HG02852 (cell line): ENCODE measurements around the gene ZNF428.
A peak's percentile ranks its signal among the peaks of the same experiment; 100 is the strongest.
"Not testable (repeated sequence)": the region's sequence is repeated elsewhere in the genome, so short reads cannot be mapped to it uniquely, and the experiment has no call there.

Source experiments
- ATAC-seq: cut with Tn5 transposase; IDR thresholded peaks from one replicate; pipeline ENCODE4 v1.9.1; 2021; ENCODE audit warnings: mild to moderate bottlenecking, moderate library complexity; ENCODE audit not compliant: unreplicated experiment

Gene ZNF428, protein sequence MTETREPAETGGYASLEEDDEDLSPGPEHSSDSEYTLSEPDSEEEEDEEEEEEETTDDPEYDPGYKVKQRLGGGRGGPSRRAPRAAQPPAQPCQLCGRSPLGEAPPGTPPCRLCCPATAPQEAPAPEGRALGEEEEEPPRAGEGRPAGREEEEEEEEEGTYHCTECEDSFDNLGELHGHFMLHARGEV

GRCh38 chr19:43619262-43620060 lies at the start of gene ZNF428:
TSS of gene ZNF428 (minus strand) at chr19:43619629. CDS start at chr19:43614304, 5,325 bp downstream.
- ATAC-seq: peak; percentile 75

DNA sequence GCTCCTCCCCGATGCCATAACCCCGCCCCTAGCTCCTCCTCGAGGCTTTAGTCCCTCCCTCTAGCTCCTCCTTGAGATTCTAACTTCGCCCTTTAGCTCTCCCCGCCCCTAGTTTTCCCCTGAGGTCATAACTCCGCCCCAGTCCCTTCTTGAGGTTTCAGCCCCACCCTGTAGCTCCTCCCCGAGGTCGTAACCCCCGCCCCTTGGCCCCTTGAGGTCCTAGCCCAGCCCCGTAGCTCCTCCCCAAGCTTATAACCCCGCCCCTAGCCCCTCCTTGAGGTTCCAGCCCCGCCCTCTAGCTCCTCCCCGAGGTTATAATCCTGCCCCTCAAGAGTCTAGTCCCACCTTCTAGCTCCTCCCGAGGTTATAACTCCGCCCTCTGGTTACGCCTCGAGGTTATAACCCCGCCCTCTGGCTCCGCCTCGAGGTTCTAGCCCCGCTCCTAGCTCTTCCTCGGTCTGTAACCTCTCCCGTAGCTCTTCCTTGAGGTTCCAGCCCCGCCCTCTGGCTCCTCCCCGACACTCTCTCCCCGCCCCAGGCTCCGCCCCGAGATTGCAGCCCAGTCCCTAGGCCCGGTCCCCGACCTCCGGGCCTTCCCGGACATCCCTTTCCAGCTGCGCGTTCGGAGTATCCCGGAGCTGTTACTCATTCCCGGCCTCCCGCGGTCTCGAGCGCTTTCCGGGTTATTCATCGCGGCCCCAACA lies 49.1 kb upstream of the ZNF428 start:
- peak; percentile 86 for ATAC-seq

DNA sequence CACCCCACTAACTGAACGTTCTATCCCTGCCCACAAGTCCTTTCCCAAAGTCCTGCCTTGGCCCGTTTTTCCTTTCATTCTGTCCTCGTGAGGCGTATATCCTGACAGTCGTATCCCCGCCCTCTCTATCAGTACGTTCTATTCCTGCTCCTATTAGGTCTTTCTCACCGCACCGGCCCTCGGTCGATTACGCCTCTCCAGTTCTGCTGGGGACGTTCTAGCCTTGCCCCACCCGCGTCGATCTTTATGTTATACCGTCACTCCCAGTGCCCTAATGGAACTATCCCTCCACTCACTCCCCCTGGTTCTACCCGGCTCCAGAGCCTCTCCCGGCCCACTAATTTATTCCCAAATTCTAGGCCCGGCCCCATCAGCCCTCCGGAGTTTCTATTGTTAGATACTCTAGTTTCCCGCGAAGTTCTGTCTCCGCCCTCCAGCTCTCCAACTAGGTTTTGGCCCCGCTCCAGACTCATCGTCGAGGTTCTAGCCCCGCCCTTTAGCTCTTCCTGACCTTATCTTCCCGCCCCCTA lies 48.5 kb upstream of the ZNF428 start:
- ATAC-seq: no peak

DNA sequence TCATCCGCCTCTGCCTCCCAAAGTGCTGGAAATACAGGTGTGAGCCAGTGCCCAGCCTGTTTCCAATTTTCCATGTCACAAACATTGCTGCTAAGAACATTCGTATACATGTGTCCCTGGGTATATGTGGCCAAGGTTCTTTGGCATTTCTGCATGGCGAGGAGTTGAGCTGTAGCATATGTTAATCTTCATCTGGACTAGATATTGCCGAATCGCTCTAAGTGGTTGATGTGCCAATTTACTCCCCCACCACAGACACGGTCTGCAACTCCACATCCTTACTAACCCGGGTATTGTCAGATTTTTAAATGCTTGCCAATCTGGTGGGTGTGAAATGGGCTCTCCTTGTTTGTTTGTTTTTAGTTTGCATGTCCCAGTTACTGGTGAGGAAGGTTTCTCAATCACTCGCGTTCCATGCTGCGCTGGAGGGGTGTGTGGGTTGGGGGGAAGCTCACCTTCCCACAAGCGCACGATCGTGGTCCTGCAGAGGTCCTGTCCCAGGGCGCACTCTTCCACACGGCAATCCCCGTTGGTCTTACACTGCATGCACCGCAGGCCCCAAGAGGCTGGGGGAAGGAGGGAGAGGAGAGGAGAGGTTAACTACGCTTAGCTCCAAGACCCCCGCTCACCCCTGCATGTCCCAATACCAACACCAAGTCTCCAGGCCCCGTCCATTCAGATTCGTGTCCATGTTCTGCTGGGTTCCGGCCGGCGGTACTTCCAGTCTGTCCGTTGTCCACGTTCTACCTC lies 47.9 kb upstream of the ZNF428 start:
- ATAC-seq: no peak

DNA sequence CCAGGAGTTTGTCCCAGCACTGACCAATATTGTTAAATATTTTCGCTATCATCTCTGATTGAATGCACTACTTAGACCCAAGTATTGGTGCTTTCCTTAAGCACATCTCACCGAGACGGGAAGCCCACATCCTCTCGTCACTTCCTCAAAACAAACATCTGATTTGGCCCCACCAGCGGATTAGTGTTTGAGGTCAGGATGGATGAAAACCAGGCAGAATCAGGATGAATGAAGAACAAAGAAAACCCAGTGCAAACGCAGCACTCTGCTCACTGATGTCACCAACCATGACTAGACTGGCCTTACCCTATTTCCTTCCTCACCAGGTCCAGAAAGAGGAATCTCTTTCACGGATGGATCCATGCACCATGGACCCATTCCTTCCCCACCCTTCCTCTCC lies 44.6 kb upstream of the ZNF428 start:
- no peak for ATAC-seq

DNA sequence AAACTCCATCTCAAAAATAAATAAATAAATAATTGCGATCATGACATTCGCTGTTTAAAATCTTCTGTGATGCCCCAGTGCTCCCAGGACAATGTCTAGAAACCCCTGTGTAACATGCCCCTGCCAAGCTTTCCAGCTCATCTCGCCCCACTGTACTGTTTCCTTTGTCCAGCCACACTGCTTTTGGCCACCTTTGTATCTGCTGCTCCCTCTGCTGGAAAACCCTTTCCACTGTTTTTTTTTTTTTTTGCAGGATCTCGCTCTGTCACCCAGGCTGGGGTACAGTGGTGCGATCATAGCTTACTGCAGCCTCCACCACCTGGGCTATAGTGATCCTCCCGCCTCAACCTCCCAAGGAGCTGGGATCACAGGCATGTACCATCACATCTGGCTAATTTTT lies 43.1 kb upstream of the ZNF428 start:
- ATAC-seq: no peak

DNA sequence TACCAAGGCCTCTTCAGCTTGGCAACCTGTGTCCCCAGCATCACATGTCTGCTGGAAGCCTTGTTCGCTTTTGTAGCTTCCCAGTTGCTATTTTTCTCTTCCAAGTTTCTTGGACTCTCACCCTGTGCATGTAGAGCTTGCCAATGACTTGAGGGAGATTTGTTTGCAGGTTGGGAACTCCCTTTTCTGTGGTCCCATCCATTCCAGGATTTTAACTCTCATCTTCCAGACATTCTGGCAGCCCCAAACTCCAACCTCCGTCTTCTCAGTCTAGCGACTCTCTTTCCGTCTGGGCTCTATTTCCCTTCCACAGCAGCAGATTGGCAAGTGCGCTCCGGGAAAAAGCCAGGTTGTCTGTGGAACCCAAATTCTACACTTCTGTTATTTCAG lies 41.5 kb upstream of the ZNF428 start:
- no peak for ATAC-seq

DNA sequence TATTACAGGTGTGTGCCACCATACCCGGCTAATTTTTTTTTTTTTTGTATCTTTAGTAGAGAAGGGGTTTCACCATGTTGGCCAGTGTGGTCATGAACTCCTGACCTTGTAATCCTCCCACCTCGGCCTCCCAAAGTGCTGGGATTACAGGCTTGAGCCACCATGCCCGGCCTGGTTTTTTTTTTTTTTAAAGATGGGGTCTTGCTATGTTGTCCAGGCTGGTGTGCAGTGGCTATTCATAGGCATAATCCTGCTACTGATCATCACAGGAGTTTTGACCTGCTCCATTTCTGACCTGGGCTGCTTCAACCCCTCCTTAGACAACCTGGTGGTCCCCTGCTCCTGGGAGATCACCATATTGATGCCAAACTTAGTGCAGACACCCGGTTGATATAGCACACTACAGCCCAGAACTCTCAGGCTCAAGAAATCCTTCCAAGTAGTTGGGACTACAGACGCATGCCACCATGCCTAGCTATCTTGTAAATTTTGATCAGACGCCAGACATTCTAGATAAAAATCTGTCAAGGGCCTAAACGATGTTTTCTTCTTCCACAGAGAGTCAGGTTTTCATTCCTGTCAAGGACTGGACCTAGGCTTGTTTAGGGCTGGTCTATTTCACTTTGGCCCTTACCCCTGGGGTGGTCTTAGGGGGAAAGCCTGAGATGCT lies 41.0 kb upstream of the ZNF428 start:
- ATAC-seq: no peak

DNA sequence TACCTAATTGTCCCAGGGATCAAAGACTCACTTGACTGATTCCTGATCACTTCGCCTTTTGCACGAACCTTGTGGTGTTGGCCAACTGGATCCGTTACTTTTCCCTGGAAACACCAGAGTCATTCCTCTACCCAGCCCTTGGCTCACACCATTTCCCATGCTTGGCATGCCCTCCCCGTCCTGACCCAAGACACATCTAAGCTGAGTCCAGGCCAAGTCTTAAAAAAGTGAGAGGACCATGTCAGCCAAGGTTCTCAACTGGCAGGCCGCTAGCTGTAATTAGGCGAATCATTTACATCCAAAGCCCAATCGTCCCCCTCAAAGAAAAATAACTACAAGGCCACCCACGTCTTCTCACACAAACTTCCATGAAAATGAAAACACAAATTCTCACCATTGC lies 39.1 kb upstream of the ZNF428 start:
- no peak for ATAC-seq

DNA sequence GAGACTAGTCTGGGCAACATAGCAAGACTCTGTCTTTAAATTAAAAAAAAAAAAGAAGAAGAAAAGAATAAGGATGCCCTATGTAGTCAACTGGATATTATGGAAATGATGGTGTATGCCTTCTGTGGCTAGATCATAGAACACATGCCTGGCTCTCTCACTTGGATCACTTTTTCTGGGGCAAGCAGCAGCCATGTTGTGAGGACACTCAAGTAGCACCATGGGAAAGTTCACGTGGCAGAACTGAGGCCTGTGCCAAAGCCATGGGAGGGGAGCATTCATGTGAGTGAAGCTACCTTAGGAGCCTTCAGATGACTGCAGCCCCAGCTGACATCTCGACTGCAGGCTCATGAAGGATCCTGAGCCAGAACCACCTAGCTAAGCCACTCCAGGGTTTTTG lies 38.6 kb upstream of the ZNF428 start:
- no peak for ATAC-seq

DNA sequence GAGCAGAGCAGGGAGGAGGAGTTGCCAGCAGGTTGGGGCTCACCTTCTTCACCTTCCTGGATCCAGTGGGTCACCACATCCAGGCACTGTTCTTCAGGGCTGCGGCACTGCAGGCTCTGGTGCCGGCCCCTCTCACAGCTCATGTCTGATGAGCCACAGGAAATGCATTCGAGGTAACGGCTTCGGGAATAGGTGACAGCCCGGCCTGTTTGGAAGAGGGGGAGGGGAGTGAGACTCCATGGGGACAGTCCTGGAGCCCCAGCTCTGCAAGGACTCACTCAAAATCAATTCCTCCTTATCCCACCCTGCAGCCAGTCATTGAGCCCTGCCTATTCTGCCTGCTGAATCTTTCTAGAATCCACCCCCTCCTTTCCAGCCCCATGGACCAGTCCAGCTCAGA lies 37.0 kb upstream of the ZNF428 start:
- ATAC-seq: no peak

- no peak for ATAC-seq
Observed at GRCh38 chr19:43652546-43652874, 33.1 kb upstream of the ZNF428 start.

DNA sequence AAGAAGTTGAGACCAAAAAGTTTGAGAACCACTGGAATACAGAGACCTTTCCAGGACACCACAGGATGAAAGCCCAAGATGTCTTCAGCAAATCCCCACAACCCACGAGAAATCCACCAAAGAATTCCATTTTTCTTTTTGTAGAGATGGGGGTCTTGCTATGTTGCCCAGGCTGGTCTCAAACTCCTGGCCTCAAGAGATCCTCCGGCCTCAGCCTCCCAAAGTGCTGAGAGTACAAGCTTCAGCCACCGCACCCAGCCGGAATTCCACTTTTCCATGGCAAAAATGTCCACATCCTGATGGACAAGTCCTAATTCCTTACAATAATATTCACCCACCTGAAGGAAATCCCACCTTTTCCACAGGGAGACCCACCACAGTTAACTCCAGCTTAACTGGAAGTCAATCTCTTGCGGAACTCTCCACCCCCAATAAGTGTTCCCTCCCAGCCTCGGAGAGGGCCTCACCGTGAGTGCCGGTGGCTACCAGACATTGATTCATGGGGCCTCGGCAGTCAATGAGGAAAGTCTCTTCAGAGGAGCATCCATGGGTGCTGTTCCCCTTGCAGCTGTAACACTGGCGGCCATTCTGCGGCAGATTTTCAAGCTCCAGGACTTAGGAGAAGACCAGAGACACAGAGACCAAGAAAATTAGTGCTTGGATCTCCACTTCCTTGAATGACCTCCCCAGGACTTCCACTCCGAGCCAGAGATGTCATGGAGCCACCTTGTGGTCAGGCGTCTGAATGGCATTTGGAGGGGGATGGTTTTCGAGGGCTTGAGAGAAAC lies 32.5 kb upstream of the ZNF428 start:
- ATAC-seq: no peak

DNA sequence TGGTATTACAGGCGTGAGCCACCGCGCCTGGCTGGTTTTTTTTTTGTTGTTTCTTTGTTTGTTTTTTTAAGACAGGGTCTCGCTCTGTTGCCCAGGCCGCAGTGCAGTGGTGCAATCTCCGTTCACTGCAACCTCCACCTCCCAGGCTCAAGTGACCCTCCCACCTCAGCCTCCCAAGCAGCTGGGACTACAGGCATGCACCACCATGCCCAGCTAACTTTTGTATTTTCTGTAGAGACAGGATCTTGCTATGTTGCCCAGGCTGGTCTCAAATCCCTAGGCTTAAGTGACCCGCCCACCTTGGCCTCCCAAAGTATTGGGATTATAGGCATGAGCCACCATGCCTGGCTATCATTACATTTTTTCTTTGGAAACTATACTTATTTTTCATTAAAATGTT lies 30.8 kb upstream of the ZNF428 start:
- not testable (repeated sequence) for ATAC-seq

- ATAC-seq: no peak
Observed at GRCh38 chr19:43649514-43649913, 30.1 kb upstream of the ZNF428 start.

DNA sequence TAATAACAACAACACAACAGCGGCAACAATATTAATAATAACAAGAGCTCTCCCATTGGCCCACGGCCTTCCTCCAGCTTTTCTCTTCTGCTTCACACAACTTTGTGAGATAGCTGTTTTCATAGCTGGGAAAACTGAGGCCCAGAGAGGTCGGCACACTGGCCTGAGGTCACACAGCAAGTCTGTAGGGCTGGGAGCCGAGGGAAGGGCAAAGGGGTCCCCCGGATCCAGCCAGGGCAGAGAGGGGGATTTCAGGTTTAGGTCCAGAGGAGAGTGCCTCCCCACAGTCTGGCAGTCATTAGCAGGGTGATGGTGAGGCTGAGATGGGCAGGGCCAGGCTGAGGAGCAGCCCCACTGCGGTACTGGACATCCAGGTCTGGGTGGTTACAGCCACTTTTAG lies 29.2 kb upstream of the ZNF428 start:
- ATAC-seq: no peak

- ATAC-seq: no peak
Observed at GRCh38 chr19:43644181-43644580, 24.8 kb upstream of the ZNF428 start.

DNA sequence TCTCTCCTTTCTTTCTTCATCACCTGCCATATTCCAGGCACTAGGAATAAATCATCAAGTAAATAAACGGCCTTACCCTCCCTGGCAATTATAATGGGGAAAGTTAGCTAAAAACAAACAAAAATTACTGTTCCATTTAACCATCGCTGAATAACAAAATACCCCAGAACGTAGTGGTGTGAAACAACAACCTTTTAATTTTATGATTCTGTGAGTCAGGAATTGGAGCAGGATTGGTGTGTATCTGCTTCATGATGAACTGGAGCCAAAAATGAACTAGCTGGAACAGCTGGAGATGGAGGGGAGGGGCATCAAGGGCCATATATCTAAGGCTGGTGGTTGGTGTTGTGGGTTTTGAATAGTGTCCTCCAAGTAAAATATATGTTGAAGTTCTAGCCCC lies 23.9 kb upstream of the ZNF428 start:
- no peak for ATAC-seq

DNA sequence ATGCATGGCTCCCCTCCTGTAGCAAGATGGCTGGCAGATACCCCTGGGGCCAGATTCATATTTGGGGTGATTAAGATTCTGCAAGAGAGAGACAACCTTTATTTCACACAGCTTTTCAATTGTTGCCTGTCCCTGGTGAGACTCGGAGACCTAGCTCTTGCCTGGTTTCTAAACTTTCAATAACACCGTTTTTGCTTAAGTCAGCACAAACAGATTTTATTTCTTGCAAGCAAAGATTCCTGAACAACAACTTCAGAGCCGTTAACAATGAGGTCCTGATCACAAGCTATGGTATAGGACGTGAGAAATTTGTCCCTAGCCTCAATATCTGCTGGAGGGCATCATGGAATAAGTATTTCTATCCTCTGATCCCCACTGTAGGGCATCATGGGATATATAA lies 23.1 kb upstream of the ZNF428 start:
- ATAC-seq: no peak

- no peak for ATAC-seq
Observed at GRCh38 chr19:43641333-43641732, 21.9 kb upstream of the ZNF428 start.
